MM.1S (cell line): ENCODE results near the gene MAFB.

Source experiments
- EZH2 ChIP-seq: fragments of 300-600 bp; sonication (generic); optimal IDR thresholded peaks from 2 replicates; pipeline ENCODE3; 2017; ENCODE audit warnings: low read depth, mild to moderate bottlenecking, antibody characterized with exemption, low read length, mixed read lengths
- EZH2phosphoT487 ChIP-seq: fragments of 300-600 bp; sonication (generic); IDR thresholded peaks from 2 replicates; pipeline ENCODE4 v1.6.1; 2018; ENCODE audit warnings: antibody characterized with exemption, low read length
- TF ChIP-seq, protein P1 (sequence below): fragments of 300-600 bp; sonication (generic); IDR thresholded peaks from 2 replicates; pipeline ENCODE4 v1.5.1; 2016; ENCODE audit warnings: antibody characterized with exemption, low read length, mixed read lengths

DNA sequence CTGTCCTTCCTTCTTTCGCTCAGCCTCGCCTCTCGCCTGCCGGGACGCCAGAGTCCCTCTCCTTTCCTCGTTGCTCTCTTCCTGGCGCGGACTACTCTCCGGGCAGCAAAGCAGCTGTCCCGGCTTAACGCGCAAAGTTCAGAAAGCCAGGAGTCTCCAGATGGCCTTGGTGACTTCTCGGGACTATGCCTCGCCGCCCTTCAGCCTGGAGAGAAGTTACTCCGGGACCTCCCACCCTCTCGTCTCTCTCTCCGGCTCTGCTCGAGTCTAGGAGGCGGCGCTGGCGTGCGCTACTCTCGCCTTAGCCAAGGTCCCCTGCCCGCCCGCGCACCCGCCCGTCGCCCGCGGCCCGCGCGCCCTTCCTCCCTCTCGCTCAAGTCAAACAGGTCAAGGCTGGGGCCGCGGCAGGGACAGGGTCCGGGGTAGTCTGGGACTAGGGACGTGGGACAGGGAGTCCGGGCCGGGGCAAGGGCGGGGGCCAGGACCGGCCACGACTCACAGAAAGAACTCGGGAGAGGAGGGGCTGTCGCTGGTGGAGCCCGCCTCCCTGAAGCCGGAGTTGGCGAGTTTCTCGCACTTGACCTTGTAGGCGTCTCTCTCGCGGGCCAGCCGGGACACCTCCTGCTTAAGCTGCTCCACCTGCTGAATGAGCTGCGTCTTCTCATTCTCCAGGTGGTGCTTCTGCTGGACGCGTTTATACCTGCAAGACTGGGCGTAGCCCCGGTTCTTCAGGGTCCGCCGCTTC lies 1.5 kb downstream of the MAFB start:
- TF ChIP-seq, protein P1, sequence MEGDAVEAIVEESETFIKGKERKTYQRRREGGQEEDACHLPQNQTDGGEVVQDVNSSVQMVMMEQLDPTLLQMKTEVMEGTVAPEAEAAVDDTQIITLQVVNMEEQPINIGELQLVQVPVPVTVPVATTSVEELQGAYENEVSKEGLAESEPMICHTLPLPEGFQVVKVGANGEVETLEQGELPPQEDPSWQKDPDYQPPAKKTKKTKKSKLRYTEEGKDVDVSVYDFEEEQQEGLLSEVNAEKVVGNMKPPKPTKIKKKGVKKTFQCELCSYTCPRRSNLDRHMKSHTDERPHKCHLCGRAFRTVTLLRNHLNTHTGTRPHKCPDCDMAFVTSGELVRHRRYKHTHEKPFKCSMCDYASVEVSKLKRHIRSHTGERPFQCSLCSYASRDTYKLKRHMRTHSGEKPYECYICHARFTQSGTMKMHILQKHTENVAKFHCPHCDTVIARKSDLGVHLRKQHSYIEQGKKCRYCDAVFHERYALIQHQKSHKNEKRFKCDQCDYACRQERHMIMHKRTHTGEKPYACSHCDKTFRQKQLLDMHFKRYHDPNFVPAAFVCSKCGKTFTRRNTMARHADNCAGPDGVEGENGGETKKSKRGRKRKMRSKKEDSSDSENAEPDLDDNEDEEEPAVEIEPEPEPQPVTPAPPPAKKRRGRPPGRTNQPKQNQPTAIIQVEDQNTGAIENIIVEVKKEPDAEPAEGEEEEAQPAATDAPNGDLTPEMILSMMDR, result no peak
- TF ChIP-seq EZH2 (no peak), EZH2phosphoT487 (no peak)
